GM19025 (cell line): ENCODE measurements around the gene SDSL.

ENCODE experiments used
- ATAC-seq: cut with Tn5 transposase; IDR thresholded peaks from one replicate; pipeline ENCODE4 v1.9.1; 2021; ENCODE audit warnings: mild to moderate bottlenecking, low read depth, moderate library complexity; ENCODE audit not compliant: unreplicated experiment

The SDSL gene

DNA sequence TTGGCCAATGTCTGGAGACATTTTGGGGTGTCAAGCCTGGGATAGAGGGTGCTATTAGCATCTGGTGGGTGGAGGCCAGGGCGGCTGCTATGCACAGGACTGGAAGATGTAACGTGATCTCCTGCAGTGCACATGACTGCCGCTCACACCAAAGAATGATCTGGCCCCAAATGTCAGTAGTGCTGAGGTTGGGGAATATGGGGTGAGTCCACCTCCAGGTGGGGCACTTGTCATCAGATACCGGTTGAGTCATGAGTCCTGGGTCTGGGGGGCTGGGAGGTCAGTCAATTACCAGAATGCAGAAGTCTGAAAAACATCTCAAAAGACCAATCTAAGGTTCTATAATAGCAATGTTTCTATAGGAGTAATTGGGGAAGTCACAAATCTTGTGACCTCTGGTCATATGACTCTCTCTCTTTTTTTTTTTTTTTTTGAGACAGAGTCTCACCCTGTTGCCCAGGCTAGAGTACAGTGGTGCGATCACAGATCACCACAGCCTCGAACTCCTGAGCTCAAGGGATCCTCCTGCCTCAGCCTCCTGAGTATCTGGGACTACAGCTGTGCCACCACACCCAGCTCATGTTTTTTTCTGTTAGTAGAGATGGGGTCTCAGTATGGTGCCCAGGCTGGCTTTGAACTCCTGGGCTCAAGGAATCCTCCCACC is 6.0 kb upstream of the SDSL start:
- ATAC-seq: no peak

DNA sequence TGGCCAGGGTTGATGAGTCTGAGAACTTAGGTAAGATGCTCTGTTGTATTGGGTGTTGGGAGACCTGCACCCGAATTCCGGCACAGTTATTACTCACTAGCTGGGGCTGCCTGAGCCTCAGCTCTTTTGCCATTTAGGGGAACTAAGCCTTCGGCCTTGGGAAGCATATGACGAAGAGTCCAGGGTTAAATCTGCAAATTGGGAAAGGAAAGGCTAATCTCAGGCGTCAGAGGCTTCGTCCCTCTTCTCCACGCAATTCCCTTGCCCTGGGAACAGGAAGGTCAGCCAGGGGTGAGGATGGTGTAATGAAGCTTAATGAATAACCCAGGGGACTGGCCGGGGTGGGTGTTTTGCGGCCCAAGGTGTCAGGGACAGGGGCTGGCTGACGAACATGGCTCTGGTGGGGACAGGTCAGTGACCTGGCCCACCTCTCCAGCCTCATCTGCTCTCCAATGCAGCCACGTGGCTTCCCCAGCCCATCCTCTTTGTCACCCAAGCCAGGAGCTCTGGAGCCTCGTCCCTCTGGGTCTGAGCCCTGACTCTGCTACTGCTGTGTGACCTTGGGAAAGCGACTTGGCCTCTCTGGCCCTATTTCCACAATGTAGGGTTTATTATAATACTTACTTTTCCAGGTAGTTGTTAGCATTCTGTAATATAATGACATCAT is 3.8 kb upstream of the SDSL start:
- ATAC-seq: no peak

GRCh38 chr12:113420996-113421595 is 1.1 kb upstream of the SDSL start:
- ATAC-seq: no peak

GRCh38 chr12:113422886-113423669 is 898 bp downstream of the SDSL start:
- ATAC-seq: no peak

GRCh38 chr12:113424456-113424855 is 2.3 kb downstream of the SDSL start:
- ATAC-seq: no peak

GRCh38 chr12:113424915-113425823 is 3.0 kb downstream of the SDSL start:
- ATAC-seq: no peak

DNA sequence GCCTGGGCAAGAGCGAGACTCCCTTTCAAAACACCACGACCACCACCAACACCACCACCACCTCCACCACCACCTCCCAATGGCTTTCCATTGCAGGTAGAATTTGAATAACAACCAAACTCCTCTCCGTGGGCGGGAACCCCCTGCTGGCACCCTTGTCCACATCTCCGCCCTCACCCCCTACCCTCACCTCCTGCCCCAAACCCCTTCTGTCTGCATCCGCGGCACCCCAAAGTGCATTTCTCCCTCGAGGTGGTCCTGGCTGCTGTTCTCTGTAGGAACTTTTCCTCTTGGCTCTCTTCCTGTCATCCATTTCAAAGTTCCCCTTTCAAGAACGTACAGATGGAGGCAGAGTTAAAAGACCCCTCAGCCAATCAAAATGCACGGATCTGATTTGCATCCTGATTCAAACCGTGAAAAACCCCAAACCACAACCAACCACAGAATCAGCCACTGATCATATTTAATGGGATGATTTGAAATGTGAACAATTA is 3.8 kb downstream of the SDSL start:
- ATAC-seq: no peak

DNA sequence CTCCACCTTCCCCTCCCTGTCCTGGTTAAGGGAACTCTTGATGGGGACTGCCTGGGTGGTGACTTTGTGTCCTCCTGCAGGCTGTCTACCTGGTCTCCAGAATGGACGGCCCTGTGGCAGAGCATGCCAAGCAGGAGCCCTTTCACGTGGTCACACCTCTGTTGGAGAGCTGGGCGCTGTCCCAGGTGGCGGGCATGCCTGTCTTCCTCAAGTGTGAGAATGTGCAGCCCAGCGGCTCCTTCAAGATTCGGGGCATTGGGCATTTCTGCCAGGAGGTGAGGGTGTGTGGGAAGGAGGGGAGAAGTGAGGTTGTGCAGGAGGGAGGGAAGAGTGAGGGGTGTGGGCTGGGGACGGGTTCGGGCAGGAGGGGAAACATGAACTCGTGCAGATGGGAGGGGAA is 5.7 kb downstream of the SDSL start:
- ATAC-seq: no peak

GRCh38 chr12:113428482-113428881 is 6.3 kb downstream of the SDSL start:
- no peak for ATAC-seq

DNA sequence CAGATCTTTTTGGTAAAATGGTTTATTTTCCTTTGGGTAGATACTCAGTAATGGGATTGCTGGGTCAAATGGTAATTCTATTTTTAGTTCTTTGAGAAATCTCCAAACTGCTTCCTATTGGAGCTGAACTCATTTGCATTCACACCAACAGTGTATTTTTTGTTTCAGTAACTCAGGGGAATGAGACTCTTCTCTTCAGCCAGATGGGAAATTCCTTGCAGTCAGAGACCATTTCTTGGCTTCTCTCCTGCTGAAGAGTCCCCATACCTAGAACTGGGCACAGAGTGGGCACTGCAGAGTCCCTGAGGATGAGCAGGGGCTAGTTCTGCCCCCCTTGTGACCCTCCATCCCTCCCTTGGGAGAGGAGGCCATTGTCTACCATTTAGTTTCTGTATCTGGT is 10.8 kb downstream of the SDSL start:
- no peak for ATAC-seq

- ATAC-seq: no peak
Observed at GRCh38 chr12:113435367-113435766, 13.2 kb downstream of the SDSL start.

DNA sequence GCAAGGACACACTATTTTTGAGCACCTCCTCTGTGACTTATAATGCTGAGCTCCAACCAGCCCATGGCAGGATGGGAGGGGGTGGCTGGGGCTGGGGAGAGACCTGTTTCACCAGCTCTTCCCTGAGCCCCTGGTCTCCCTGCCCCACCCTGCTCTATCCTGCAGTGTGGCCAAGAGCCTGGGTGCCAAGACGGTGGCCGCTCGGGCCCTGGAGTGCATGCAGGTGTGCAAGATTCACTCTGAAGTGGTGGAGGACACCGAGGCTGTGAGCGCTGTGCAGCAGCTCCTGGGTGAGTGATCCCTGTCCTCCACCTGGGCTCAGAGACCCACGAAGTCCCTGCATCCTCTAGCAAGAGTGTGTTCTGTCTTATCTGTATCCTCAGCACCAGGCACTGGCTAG is 14.4 kb downstream of the SDSL start:
- ATAC-seq: no peak

- ATAC-seq: no peak
Observed at GRCh38 chr12:113436993-113437728, 15.0 kb downstream of the SDSL start.

- ATAC-seq: no peak
Observed at GRCh38 chr12:113437729-113438100, 15.5 kb downstream of the SDSL start.

- ATAC-seq: no peak
Observed at GRCh38 chr12:113438523-113439300, 16.5 kb downstream of the SDSL start.

DNA sequence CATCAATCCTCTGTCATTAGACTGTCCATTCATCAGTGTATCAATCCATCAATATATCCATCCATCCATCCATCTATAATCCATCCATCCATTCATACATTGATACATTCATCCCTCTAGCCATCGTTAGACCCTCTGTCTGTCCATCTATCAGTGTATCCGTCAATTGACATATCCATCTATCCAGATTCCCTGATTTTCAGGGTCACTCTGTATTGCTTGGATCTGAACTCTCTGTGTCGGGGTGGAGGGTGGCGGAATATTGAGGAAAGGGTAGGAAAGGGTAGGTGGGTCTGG is 17.1 kb downstream of the SDSL start:
- no peak for ATAC-seq

- ATAC-seq: no peak
Observed at GRCh38 chr12:113439606-113440030, 17.4 kb downstream of the SDSL start.

DNA sequence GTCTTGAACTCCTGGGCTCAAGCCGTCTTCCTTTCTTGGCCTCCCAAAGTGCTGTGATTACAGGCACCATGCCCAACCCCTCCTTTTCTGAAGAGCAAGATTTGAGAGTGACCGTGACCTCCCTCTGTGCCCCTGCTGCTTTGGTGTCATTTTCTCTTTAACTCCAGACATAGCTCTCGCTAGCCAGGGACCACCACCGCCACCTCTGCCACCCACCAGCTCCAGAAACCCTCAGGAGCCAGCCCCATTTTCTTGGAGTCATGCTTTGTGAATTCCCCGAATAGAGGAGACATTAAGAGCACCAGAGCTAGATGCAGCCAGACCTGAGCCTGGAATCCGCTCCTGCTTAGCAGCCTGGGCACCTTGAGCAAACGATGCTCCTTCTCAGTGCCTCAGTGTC is 18.2 kb downstream of the SDSL start:
- ATAC-seq: no peak
